Measurements from ENCODE around the gene NUDT16L1.

NUDT16L1 gene

DNA sequence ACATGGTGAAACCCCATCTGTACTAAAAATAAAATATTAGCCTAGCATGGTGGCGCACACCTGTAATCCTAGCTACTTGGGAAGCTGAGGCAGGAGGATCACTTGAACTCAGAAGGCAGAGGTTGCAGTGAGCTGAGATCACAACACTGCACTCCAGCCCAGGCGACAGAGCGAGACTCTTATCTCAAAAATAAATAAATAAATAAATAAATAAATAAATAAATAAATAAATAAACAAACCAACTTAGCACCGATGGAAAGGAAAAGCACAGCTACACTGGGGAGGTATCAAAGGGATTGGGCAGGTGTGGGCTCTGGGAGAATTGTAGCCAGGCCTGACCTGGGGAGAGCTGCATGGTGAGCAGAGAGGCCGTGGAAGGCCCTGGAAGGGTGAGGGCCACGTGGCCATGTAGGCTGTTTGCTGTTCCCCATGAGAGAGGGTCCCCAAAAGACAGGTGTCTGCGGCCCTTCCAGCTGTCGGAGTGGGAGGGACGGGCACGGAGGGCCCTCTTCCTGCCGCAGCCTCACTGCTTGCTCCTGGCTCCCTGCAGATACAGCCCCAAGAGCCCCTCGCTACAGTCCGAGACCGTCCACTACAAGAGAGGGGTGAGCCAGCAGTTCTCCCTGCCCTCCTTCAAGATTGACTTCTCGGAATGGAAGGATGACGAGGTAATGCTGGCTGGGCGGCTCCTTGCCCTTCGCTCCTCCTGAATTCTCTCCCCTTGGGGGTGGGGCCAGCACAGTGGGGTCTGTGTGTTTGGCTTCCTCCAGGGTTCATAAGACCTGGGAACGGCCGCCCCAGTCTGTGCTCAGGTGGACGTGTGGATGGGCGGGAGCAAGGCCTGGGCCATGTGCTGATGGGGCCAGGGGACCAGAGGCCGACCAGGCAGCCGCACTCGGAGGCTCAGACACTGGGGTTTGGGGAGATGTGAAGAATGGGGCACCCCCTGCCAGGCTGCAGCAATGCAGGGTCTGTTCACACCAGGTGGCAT, 36.4 kb upstream of the NUDT16L1 start:
- Histone ChIP-seq H3K4me1 (no peaks in the 10 kb centered on the region), H3K79me2 (peaks cover 8% of the 10 kb centered on the region), H3K36me3 (ENCODE audit: control insufficient read depth, insufficient read depth, low read length) (no peaks in the 10 kb centered on the region), H3K9me3 (ENCODE audit: control insufficient read depth, low read length) (no peaks in the 10 kb centered on the region), H3K4me3 (ENCODE audit: low read depth, low read length) (no peak overlapping the region), H3K27ac (no peak overlapping the region), H2AFZ (no peak overlapping the region), H3K9ac (no peak overlapping the region), H3K27me3 (ENCODE audit: control insufficient read depth, insufficient read depth, low read length) (no peaks in the 10 kb centered on the region), H3K4me2 (ENCODE audit: low read length) (no peak overlapping the region)
- TF ChIP-seq, protein P1, sequence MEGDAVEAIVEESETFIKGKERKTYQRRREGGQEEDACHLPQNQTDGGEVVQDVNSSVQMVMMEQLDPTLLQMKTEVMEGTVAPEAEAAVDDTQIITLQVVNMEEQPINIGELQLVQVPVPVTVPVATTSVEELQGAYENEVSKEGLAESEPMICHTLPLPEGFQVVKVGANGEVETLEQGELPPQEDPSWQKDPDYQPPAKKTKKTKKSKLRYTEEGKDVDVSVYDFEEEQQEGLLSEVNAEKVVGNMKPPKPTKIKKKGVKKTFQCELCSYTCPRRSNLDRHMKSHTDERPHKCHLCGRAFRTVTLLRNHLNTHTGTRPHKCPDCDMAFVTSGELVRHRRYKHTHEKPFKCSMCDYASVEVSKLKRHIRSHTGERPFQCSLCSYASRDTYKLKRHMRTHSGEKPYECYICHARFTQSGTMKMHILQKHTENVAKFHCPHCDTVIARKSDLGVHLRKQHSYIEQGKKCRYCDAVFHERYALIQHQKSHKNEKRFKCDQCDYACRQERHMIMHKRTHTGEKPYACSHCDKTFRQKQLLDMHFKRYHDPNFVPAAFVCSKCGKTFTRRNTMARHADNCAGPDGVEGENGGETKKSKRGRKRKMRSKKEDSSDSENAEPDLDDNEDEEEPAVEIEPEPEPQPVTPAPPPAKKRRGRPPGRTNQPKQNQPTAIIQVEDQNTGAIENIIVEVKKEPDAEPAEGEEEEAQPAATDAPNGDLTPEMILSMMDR (IDR thresholded peaks at IDR 0.05), result no peak

DNA sequence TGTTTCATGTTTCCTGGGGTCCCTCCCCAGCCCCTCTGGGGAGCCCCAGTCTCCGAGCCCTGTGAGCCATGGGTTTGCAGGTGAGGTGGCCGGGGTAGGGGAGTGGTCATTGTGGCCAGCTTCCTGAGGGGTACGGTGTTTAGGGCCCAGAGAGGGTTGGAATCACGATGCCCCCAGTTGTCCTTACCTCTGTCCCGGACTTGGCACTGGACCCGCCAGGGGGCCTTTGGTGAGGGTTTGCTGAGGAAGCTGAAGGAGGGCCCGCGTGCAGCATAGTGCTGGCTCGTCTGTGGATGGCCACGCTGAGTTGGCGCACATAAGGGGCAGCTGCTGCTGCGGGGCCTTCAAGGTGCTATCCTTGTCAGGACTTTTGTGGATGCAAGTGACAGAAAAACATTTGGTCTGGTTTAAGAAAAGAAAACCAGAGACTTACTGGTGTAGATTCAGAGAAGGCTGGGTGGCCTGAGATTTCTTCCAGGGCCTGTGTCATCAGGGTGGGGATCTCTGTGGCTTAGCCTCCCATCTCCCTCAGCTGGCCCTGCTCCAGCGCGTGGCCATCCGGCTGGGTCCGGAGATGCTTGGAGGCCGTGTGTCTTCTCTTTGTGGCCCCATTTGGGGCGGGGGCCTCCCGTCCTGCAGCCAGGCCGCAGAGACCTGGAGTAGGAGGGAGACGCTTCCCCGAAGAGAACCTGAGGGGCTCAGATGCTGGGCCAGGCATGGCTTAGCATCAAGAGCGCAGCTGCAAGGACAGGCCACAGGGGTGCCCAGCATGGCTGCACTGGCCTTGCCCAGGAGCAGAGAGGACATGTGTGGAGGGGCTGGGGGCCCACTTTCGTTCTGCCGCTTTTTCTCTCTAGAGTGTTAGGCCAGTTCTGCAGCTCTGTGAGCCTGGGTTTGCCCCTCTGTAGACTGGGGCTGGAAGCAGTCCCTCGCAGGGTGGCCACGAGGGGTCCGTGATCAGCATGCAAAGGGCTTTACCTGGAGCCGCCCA, 33.7 kb upstream of the NUDT16L1 start:
- Histone ChIP-seq H3K4me2 (ENCODE audit: low read length) (no peak overlapping the region), H3K36me3 (ENCODE audit: control insufficient read depth, insufficient read depth, low read length) (no peaks in the 10 kb centered on the region), H2AFZ (no peak overlapping the region), H3K4me3 (ENCODE audit: low read depth, low read length) (no peak overlapping the region), H3K27ac (no peak overlapping the region), H3K9me3 (ENCODE audit: control insufficient read depth, low read length) (no peaks in the 10 kb centered on the region), H3K9ac (no peak overlapping the region), H3K27me3 (ENCODE audit: control insufficient read depth, insufficient read depth, low read length) (no peaks in the 10 kb centered on the region), H3K79me2 (peaks cover 8% of the 10 kb centered on the region), H3K4me1 (no peaks in the 10 kb centered on the region)
- TF ChIP-seq, protein P1 (IDR thresholded peaks at IDR 0.05), result no peak

DNA sequence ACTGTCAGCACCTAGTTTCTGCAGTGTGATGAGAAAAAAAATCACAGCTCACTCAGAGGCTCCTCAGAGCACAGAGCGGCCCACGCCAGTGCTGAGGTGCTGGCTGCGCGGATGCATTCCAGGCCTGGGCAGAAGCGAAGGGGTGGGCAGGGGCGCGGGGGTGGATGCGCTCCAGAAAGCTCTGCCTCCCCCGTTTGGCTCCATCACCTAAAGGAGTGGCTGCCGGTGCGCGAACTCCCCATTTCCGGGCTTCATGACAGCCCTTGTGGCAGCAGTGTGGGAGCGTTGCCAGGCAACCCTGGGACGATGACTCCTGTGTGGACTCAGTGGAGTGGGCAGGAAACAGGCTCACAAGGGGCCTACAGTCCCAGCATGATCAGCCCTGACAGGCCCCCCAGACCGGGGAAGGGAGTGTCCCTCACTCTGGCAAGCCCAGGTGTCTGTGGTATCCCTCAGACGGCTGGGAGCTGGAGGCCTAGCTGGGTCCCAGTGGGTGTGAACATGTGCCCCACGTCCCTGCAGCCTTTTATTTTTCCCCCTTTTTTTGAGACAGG, 32.8 kb upstream of the NUDT16L1 start:
- Histone ChIP-seq H3K4me3 (ENCODE audit: low read depth, low read length) (no peak overlapping the region), H3K4me2 (ENCODE audit: low read length) (no peak overlapping the region), H3K9ac (no peak overlapping the region), H3K36me3 (ENCODE audit: control insufficient read depth, insufficient read depth, low read length) (no peaks in the 10 kb centered on the region), H2AFZ (no peak overlapping the region), H3K27ac (no peak overlapping the region), H3K9me3 (ENCODE audit: control insufficient read depth, low read length) (no peaks in the 10 kb centered on the region), H3K4me1 (no peaks in the 10 kb centered on the region), H3K27me3 (ENCODE audit: control insufficient read depth, insufficient read depth, low read length) (no peaks in the 10 kb centered on the region), H3K79me2 (peaks cover 8% of the 10 kb centered on the region)
- TF ChIP-seq, protein P1 (IDR thresholded peaks at IDR 0.05), result no peak

DNA sequence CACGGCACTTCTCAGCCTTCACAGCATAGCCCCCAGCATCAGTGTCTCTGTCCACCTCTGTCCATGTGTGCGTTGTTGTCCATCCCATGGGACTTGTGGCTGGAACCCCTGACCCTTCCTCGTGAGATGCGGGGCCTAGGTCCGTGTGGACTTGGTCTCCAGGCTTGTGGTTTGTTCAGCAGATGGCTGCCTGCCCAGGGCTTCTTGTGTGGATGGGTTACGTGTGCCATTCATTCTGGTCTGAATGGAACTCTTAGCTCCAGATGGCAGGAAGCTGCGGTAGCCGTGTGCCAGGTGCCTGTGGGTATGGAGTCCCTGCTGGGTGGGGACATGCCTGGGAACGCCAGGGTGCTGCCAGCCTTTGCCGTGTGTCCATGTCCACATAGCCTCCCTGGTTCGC, 31.7 kb upstream of the NUDT16L1 start:
- Histone ChIP-seq H3K27me3 (ENCODE audit: control insufficient read depth, insufficient read depth, low read length) (no peaks in the 10 kb centered on the region), H3K27ac (no peak overlapping the region), H3K4me1 (no peaks in the 10 kb centered on the region), H2AFZ (no peak overlapping the region), H3K4me3 (ENCODE audit: low read depth, low read length) (no peak overlapping the region), H3K9me3 (ENCODE audit: control insufficient read depth, low read length) (no peaks in the 10 kb centered on the region), H3K79me2 (peaks cover 5% of the 10 kb centered on the region), H3K9ac (no peak overlapping the region), H3K4me2 (ENCODE audit: low read length) (no peak overlapping the region), H3K36me3 (ENCODE audit: control insufficient read depth, insufficient read depth, low read length) (no peaks in the 10 kb centered on the region)
- TF ChIP-seq, protein P1 (IDR thresholded peaks at IDR 0.05), result no peak
